Ovary (tissue), 3 donors: Measurements from ENCODE around the gene APBA1.

Source experiments
- CTCF ChIP-seq, 3 donors: fragments of 450-650 bp in 2 of 3; fragments of 200-600 bp in 1 of 3; IDR thresholded peaks; one replicate each; pipeline versions ENCODE4 v1.5.1 to v1.8.0; 2016 to 2022; ENCODE audit warnings: antibody characterized with exemption in 3 of 3, mild to moderate bottlenecking in 1 of 3
- POLR2A ChIP-seq: fragments of 450-650 bp; IDR thresholded peaks from one replicate; pipeline ENCODE4 v1.6.1; 2017; ENCODE audit warnings: antibody characterized with exemption, mild to moderate bottlenecking, moderate library complexity
- donor health status: DM: no; HTN: no; CAD: no.

GRCh38 chr9:69391946-69392345, 280.2 kb downstream of the APBA1 start:
- TF ChIP-seq POLR2A (no peak), CTCF (IDR thresholded peaks at IDR 0.05) (no peak)
